Thyroid gland (tissue), 4 donors: ENCODE data around the gene XPC.
"Not testable (repeated sequence)": the region's sequence is repeated elsewhere in the genome, so short reads cannot be mapped to it uniquely, and the experiment has no call there.

Experiments used
- CTCF ChIP-seq, 6 experiments: fragments of 200-600 bp in 3 of 6; fragments of 450-650 bp in 3 of 6; sonication (generic) in 3 of 6; IDR thresholded peaks; one replicate each; pipeline ENCODE4 v1.5.1; 2016 to 2019; ENCODE audit warnings: antibody characterized with exemption in 6 of 6, mild to moderate bottlenecking in 2 of 6, inconsistent platforms in 1 of 6, moderate library complexity in 1 of 6
- POLR2A ChIP-seq, 2 donors: fragments of 450-650 bp; IDR thresholded peaks; one replicate each; pipeline ENCODE4 v1.6.1; 2017; ENCODE audit warnings: antibody characterized with exemption in 2 of 2, mild to moderate bottlenecking in 2 of 2, moderate library complexity in 1 of 2

GRCh38 chr3:14109821-14110220, 68.6 kb downstream of the XPC start:
- TF ChIP-seq CTCF, POLR2A (IDR thresholded peaks at IDR 0.05): not testable (repeated sequence)
